Sigmoid colon (tissue), 4 donors: ENCODE results near the gene LTBP1.

Source experiments
- CTCF ChIP-seq, 4 experiments: fragments of 450-650 bp in 3 of 4; fragments of 200-600 bp in 1 of 4; IDR thresholded peaks; one replicate each; pipeline ENCODE4 v1.5.1; 2016 to 2019; ENCODE audit warnings: antibody characterized with exemption in 4 of 4, mild to moderate bottlenecking in 3 of 4, moderate library complexity in 2 of 4
- EP300 ChIP-seq, 4 donors: sonication (generic); formaldehyde crosslinking; IDR thresholded peaks; one replicate each; pipeline ENCODE4 v1.6.1; 2017; ENCODE audit warnings: antibody characterized with exemption in 4 of 4
- POLR2A ChIP-seq, 2 donors: fragments of 450-650 bp; IDR thresholded peaks; one replicate each; pipeline ENCODE4 v1.6.1; 2016; ENCODE audit warnings: antibody characterized with exemption in 2 of 2, mild to moderate bottlenecking in 2 of 2, moderate library complexity in 2 of 2
- POLR2AphosphoS5 ChIP-seq, 4 donors: sonication (generic); formaldehyde crosslinking; IDR thresholded peaks; one replicate each; pipeline ENCODE4 v1.6.1; 2017; ENCODE audit warnings: antibody characterized with exemption in 4 of 4

DNA sequence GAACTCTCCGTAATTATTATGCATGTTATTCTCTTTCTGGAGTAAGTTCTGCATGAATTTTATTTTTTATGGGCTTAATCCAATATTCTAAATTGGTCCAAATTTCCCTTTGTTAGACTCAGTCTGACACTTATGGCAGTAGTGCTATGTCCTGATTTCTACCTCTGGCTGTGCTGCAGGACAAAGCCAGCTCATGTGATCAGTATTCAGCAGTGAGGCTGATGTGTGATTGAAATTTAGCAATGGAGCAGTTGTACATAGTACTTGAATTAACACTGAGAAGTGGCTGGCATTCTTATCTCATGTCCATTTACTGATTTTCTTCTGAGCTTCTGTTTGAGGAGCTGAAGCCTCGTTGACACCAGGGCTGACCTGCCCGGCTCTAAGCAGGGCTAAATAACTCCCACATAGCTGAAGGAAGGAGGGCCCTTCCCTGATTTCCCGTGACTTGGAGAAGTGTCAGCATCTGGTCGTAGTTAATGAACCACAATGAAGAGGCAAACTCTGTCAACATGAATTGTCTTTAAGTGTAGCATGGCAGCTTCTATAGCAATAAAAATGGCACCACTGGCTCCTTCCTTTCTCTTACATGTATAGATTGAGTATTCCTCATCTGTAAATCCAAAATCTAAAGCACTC lies 370.7 kb downstream of the LTBP1 start:
- TF ChIP-seq CTCF (IDR thresholded peaks at IDR 0.05) (no peak), EP300 (IDR thresholded peaks at IDR 0.05) (no peak), POLR2A (IDR thresholded peaks at IDR 0.05) (no peak), POLR2AphosphoS5 (IDR thresholded peaks at IDR 0.05) (no peak)
